ENCODE results near the gene DDX10.

- no peak for TF ChIP-seq CTCF (IDR thresholded peaks at IDR 0.05)
- TF ChIP-seq POLR2A (IDR thresholded peaks at IDR 0.05) = no peak
Observed at GRCh38 chr11:108685419-108686130, 20.7 kb downstream of the DDX10 start.

All from esophagus squamous epithelium (tissue), 4 donors.